ENCODE results near the gene CORIN. TPM values are rescaled to one million over a fixed set of nuclear protein-coding genes. Genes with fewer than 3 reads are reported as not detected.
"Not testable (repeated sequence)": the region's sequence is repeated elsewhere in the genome, so short reads cannot be mapped to it uniquely, and the experiment has no call there.

Gene CORIN
- total RNA-seq, 1 donor from 2014 or later: 2.1 TPM

DNA sequence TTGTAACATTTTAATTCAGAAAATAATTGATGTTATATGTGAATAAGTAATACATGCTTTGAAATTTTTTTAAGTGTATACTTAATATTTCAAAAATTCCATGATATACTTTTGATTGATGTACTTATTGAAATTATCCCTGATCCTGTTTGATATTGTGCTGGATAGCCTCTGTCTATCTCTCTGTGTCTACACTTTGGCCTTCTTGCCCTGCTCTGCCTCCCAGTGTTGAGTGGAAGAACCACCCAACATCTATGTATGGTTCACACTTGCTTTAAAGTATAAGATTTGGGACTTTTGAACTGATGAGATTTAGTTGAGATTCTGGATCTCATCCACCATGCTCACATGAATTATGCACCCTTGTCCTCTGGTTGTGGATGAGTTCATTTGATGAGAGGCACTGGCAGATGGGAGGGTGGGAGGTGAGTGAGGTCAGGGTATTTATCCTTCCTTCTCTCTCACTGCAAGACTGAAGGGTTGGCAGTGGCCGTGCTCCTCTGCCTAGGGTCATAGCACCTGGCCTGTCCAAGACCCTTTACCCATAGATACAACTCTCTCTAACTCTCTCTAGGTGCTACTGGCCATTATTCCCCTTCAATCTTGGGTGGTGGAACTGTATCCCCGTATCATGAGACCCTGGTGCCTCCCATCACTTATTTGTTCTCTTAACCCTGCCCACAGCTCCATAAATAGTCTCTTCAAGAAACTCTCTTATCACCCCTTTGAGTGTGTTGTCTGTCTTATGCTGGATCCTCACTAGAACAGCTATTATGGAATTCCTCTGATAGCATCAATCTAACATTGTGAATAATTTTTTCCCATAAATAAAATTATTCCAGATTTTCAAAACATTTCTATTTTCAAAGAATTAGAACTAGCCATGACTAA is 75.2 kb downstream of the CORIN start:
- H3K27me3 Mint-ChIP-seq (ENCODE audit: low read depth): peaks cover 27% of the 10 kb centered on the region
- H3K27ac Mint-ChIP-seq (ENCODE audit: unreplicated experiment): no peak overlapping the region

DNA sequence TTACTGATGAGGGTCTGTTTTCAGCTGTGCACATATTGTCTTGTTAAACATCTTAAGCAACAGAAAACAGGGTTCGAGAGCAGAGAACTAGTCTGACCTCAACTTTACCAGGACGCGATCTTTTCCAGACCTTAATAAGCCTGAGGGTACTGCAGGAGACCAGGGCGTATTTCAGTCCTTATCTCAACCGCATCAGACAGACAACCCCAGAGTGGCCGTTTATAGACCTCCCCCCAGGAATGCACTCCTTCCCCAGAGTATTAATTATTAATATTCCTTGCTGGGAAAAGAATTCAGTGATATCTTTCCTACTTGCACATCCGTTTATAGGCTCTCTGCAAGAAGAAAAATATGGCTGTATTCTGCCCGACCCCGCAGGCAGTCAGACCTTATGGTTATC is 84.6 kb downstream of the CORIN start:
- H3K4me1 Mint-ChIP-seq (ENCODE audit: low read depth); H3K27ac Mint-ChIP-seq (ENCODE audit: unreplicated experiment); DNase-seq (ENCODE audit: low spot score); H3K4me3 Mint-ChIP-seq (ENCODE audit: unreplicated experiment); H3K36me3 Mint-ChIP-seq (ENCODE audit: low read depth); H3K27me3 Mint-ChIP-seq (ENCODE audit: low read depth): not testable (repeated sequence)
- H3K9me3 Mint-ChIP-seq (ENCODE audit: low read depth): peaks cover 10% of the 10 kb centered on the region

More for the DNA sequence above, 75.2 kb downstream of the CORIN start:
- TF ChIP-seq, protein P1, sequence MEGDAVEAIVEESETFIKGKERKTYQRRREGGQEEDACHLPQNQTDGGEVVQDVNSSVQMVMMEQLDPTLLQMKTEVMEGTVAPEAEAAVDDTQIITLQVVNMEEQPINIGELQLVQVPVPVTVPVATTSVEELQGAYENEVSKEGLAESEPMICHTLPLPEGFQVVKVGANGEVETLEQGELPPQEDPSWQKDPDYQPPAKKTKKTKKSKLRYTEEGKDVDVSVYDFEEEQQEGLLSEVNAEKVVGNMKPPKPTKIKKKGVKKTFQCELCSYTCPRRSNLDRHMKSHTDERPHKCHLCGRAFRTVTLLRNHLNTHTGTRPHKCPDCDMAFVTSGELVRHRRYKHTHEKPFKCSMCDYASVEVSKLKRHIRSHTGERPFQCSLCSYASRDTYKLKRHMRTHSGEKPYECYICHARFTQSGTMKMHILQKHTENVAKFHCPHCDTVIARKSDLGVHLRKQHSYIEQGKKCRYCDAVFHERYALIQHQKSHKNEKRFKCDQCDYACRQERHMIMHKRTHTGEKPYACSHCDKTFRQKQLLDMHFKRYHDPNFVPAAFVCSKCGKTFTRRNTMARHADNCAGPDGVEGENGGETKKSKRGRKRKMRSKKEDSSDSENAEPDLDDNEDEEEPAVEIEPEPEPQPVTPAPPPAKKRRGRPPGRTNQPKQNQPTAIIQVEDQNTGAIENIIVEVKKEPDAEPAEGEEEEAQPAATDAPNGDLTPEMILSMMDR (IDR thresholded peaks at IDR 0.05): no peak
- Mint-ChIP-seq H3K4me3 (ENCODE audit: unreplicated experiment) (no peak overlapping the region), H3K9me3 (ENCODE audit: low read depth) (no peaks in the 10 kb centered on the region), H3K36me3 (ENCODE audit: low read depth) (no peaks in the 10 kb centered on the region), H3K4me1 (ENCODE audit: low read depth) (no peaks in the 10 kb centered on the region)
- DNase-seq (ENCODE audit: low spot score): no peak

DNA sequence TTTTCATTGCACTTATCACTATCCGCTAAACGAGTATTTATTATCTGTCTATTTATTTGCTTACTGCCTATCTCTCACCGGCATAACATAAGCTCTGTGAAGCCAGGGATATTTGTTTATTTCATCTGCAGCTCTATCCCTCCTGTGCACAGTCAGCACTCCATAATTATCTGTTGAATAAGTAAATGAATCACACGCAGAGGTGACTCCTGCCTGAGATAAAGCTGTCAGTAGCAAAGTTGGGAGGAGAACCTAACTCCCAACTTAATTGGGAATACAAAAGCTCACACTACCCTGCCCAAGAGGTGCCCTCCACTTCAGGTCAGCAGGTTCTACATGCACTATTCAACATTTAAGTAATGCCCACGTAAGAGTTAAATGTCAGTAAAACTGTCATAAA is 85.7 kb downstream of the CORIN start:
- Mint-ChIP-seq H3K27ac (ENCODE audit: unreplicated experiment) (no peak overlapping the region), H3K27me3 (ENCODE audit: low read depth) (peaks cover 5% of the 10 kb centered on the region), H3K4me3 (ENCODE audit: unreplicated experiment) (no peak overlapping the region), H3K9me3 (ENCODE audit: low read depth) (peaks cover 10% of the 10 kb centered on the region), H3K36me3 (ENCODE audit: low read depth) (no peaks in the 10 kb centered on the region), H3K4me1 (ENCODE audit: low read depth) (peaks cover 10% of the 10 kb centered on the region)
- TF ChIP-seq, protein P1 (IDR thresholded peaks at IDR 0.05): no peak
- no peak for DNase-seq (ENCODE audit: low spot score)

DNA sequence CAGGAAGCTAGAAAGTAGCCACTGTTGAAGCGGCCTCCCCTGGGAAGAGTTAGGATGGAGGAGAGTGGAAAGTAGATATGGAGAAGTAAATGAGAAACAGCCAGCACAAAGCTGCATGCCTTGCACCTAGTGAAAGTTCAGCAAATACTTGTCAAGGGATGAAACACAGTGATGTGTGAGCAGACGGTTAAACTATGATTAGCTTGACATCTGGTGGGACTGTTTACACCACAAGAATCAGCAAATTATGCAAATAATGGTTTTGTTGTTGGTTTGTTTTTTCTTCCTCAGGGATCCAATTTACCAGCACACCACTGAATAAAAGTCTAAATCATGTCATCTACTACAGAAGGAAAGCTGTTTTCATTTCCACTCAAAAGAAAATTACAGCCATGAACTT is 87.1 kb downstream of the CORIN start:
- Mint-ChIP-seq H3K27me3 (ENCODE audit: low read depth) (peaks cover 2% of the 10 kb centered on the region), H3K4me3 (ENCODE audit: unreplicated experiment) (no peak overlapping the region), H3K27ac (ENCODE audit: unreplicated experiment) (no peak overlapping the region), H3K9me3 (ENCODE audit: low read depth) (peaks cover 10% of the 10 kb centered on the region), H3K4me1 (ENCODE audit: low read depth) (peaks cover 14% of the 10 kb centered on the region), H3K36me3 (ENCODE audit: low read depth) (no peaks in the 10 kb centered on the region)
- TF ChIP-seq, protein P1 (IDR thresholded peaks at IDR 0.05): no peak
- no peak for DNase-seq (ENCODE audit: low spot score)

DNA sequence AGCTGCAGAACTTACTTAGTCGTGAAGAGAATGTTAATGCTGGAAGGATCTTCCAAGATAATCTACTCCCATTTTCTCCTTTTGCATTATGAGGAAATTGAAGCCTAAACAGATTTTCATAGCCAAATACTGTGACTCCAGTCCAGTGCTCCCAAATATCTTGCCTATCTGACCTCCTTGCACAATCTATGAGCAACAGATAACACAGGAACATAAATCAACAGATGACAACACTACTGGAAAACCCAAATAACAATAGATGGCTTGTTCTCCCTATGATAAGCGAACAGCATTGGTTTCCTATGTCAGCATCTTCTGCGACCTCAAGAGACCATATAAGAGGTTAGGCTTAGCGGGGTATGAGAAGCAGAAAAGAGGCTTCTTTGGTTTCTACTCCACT is 88.0 kb downstream of the CORIN start:
- peaks cover 17% of the 10 kb centered on the region for H3K4me1 Mint-ChIP-seq (ENCODE audit: low read depth)

More for the DNA sequence above, 88.0 kb downstream of the CORIN start:
- Mint-ChIP-seq H3K27me3 (ENCODE audit: low read depth) (peaks cover 2% of the 10 kb centered on the region), H3K36me3 (ENCODE audit: low read depth) (no peaks in the 10 kb centered on the region), H3K27ac (ENCODE audit: unreplicated experiment) (no peak overlapping the region), H3K9me3 (ENCODE audit: low read depth) (peaks cover 10% of the 10 kb centered on the region), H3K4me3 (ENCODE audit: unreplicated experiment) (no peak overlapping the region)
- DNase-seq (ENCODE audit: low spot score): no peak
- TF ChIP-seq, protein P1 (IDR thresholded peaks at IDR 0.05): no peak
